Liver (tissue), 2 donors: ENCODE measurements around the gene FOXK2.

ENCODE experiments used
- YY1 ChIP-seq: IDR thresholded peaks from 2 replicates; pipeline ENCODE4 v1.6.1; 2016; ENCODE audit warnings: antibody characterized with exemption, mild to moderate bottlenecking
- TF ChIP-seq, protein P1 (sequence below): fragments of 150-350 bp; IDR thresholded peaks from 2 replicates; pipeline ENCODE4 v1.5.1; 2017; ENCODE audit warnings: improper control_type of control experiment, low read depth, low read length; ENCODE audit not compliant: missing input control
- TF ChIP-seq, protein P2 (sequence below): IDR thresholded peaks from 2 replicates; pipeline ENCODE4 v1.6.1; 2016; ENCODE audit warnings: antibody characterized with exemption, mild to moderate bottlenecking
- donor health status: healthy.

DNA sequence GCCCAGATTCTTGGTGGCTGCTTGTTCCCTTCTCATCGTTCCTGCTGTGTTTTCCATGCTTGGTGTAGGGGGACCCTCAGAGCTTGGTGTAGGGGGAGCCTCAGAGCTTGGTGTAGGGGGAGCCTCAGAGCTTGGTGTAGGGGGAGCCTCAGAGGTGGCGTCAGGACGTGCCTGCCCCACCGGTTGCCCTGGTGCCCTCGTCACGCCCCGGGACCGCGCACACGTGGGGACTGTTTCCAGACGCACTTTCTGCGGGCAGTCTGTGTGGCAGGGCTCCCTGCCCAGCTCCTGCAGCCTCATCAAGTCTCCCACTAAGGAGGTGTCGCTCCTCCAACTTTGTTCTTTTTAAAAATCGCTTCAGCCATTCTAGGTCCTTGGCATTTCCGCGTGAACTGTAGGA lies 76.8 kb downstream of the FOXK2 start:
- TF ChIP-seq, protein P1, sequence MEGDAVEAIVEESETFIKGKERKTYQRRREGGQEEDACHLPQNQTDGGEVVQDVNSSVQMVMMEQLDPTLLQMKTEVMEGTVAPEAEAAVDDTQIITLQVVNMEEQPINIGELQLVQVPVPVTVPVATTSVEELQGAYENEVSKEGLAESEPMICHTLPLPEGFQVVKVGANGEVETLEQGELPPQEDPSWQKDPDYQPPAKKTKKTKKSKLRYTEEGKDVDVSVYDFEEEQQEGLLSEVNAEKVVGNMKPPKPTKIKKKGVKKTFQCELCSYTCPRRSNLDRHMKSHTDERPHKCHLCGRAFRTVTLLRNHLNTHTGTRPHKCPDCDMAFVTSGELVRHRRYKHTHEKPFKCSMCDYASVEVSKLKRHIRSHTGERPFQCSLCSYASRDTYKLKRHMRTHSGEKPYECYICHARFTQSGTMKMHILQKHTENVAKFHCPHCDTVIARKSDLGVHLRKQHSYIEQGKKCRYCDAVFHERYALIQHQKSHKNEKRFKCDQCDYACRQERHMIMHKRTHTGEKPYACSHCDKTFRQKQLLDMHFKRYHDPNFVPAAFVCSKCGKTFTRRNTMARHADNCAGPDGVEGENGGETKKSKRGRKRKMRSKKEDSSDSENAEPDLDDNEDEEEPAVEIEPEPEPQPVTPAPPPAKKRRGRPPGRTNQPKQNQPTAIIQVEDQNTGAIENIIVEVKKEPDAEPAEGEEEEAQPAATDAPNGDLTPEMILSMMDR, result no peak
- no peak for TF ChIP-seq YY1
- TF ChIP-seq, protein P2, sequence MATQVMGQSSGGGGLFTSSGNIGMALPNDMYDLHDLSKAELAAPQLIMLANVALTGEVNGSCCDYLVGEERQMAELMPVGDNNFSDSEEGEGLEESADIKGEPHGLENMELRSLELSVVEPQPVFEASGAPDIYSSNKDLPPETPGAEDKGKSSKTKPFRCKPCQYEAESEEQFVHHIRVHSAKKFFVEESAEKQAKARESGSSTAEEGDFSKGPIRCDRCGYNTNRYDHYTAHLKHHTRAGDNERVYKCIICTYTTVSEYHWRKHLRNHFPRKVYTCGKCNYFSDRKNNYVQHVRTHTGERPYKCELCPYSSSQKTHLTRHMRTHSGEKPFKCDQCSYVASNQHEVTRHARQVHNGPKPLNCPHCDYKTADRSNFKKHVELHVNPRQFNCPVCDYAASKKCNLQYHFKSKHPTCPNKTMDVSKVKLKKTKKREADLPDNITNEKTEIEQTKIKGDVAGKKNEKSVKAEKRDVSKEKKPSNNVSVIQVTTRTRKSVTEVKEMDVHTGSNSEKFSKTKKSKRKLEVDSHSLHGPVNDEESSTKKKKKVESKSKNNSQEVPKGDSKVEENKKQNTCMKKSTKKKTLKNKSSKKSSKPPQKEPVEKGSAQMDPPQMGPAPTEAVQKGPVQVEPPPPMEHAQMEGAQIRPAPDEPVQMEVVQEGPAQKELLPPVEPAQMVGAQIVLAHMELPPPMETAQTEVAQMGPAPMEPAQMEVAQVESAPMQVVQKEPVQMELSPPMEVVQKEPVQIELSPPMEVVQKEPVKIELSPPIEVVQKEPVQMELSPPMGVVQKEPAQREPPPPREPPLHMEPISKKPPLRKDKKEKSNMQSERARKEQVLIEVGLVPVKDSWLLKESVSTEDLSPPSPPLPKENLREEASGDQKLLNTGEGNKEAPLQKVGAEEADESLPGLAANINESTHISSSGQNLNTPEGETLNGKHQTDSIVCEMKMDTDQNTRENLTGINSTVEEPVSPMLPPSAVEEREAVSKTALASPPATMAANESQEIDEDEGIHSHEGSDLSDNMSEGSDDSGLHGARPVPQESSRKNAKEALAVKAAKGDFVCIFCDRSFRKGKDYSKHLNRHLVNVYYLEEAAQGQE, result no peak
